BLaER1 (cell line): ENCODE results near the gene DAPK2.
A peak's percentile ranks its signal among the peaks of the same experiment; 100 is the strongest.

Source experiments
- H3K27ac ChIP-seq: shearing (Covaris generic); formaldehyde crosslinking; 2 replicates; pipeline ENCODE4 v1.8.1; 2022
- H3K27me3 ChIP-seq: shearing (Covaris generic); formaldehyde crosslinking; 2 replicates; pipeline ENCODE4 v1.8.1; 2022
- H3K36me3 ChIP-seq: shearing (Covaris generic); formaldehyde crosslinking; 2 replicates; pipeline ENCODE4 v1.8.1; 2022
- H3K4me1 ChIP-seq: shearing (Covaris generic); formaldehyde crosslinking; 2 replicates; pipeline ENCODE4 v1.8.1; 2022
- H3K4me2 ChIP-seq: shearing (Covaris generic); formaldehyde crosslinking; 2 replicates; pipeline ENCODE4 v1.8.1; 2022
- H3K4me3 ChIP-seq: shearing (Covaris generic); formaldehyde crosslinking; 2 replicates; pipeline ENCODE4 v1.8.1; 2022
- H3K9ac ChIP-seq: shearing (Covaris generic); formaldehyde crosslinking; 2 replicates; pipeline ENCODE4 v1.8.1; 2022
- H3K9me3 ChIP-seq: shearing (Covaris generic); formaldehyde crosslinking; 2 replicates; pipeline ENCODE4 v1.8.1; 2022
- H4K20me1 ChIP-seq: shearing (Covaris generic); formaldehyde crosslinking; 2 replicates; pipeline ENCODE4 v1.8.1; 2022
- Cebpa-rat ChIP-seq: shearing (Covaris generic); IDR thresholded peaks from 2 replicates; pipeline ENCODE4 v1.8.1; 2022

DAPK2 gene

DNA sequence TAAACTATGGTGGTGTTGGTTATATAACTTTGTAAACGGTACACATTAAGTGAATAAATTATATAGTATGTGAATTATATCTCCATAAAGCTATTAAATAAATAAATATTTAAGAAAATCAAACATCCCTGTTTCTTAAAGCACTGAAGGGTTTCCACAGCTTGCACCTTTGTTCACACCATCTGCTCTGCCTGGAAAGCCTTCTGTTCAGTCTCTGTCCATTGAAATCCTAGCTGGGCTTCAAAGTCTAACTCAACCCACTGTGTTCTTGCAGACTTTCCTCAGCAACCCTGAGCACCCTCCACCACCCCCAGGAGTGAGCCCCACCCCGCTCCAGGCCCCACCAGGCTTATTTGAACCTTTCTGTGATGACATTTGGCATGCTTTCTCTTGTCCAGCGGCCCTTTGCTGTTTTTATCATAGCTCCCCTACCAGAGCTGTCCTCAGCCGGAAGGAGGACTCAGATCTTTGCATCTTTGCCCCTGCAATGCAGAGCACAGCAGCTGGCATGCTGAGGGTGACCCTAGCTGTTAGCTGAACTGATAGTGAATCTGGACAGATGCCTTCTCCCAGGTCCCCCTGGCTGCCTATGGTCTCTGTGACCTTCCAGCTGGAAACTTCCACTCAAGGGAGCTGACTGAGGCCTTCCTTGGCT lies 105.2 kb downstream of the DAPK2 start:
- no peak overlapping the region for H3K4me3 ChIP-seq
- no peak overlapping the region for H3K4me2 ChIP-seq
- H3K4me1 ChIP-seq, result peaks cover 20% of the 10 kb centered on the region
- TF ChIP-seq Cebpa-rat, result no peak
- H3K27ac ChIP-seq, result no peak overlapping the region
- H3K27me3 ChIP-seq, result no peaks in the 10 kb centered on the region
- no peaks in the 10 kb centered on the region for H3K36me3 ChIP-seq
- H3K9ac ChIP-seq, result no peak overlapping the region
- no peaks in the 10 kb centered on the region for H4K20me1 ChIP-seq
- H3K9me3 ChIP-seq, result no peaks in the 10 kb centered on the region

DNA sequence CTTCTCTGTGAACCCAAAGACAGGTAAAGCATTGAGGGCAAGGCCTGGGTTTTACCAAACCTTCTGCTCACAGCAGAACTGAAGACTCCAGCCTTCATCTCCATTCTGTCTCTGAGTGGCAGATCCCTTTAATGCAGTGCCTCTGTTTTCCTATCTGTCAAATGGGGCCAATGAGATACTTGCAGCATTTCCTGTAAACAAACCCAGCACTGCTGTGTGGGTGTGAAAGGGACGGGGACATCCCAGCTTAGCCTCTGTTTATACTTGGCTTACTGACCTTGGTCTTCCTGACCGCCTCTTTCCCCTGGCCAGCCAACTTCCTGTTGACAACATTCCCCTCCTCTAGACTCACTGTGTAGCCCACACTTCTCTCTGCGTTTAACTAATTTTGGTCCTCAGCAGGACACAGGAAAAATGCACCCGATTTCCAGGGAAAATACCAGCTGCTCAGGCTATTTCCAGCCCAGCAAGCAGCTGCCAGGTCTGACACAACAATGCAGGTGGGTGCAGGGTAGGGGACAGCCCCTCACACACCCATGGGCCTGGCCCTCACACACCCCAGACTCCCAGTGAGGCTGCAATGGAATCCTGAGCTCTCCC lies 106.7 kb downstream of the DAPK2 start:
- H3K4me3 ChIP-seq, result no peak overlapping the region
- peaks cover 20% of the 10 kb centered on the region for H3K4me1 ChIP-seq
- no peaks in the 10 kb centered on the region for H3K9me3 ChIP-seq
- H3K4me2 ChIP-seq, result peak overlapping the region; percentile 60; the same call in 1 of the 2 replicates
- TF ChIP-seq Cebpa-rat, result no peak
- H4K20me1 ChIP-seq, result no peaks in the 10 kb centered on the region
- no peaks in the 10 kb centered on the region for H3K27me3 ChIP-seq
- H3K9ac ChIP-seq, result no peak overlapping the region
- H3K27ac ChIP-seq, result no peak overlapping the region
- no peaks in the 10 kb centered on the region for H3K36me3 ChIP-seq

GRCh38 chr15:63938486-63939061 lies 107.7 kb downstream of the DAPK2 start:
- no peak overlapping the region for H3K9ac ChIP-seq
- no peaks in the 10 kb centered on the region for H3K27me3 ChIP-seq
- no peaks in the 10 kb centered on the region for H4K20me1 ChIP-seq
- H3K36me3 ChIP-seq, result no peaks in the 10 kb centered on the region
- peak overlapping the region; percentile 60 for H3K4me2 ChIP-seq
- TF ChIP-seq Cebpa-rat, result no peak
- no peak overlapping the region; the same call in 1 of the 2 replicates for H3K27ac ChIP-seq
- H3K4me3 ChIP-seq, result no peak overlapping the region
- H3K9me3 ChIP-seq, result no peaks in the 10 kb centered on the region
- peaks cover 20% of the 10 kb centered on the region for H3K4me1 ChIP-seq

GRCh38 chr15:63933522-63933921 lies 112.8 kb downstream of the DAPK2 start:
- Histone ChIP-seq H3K36me3 (no peaks in the 10 kb centered on the region), H3K4me2 (no peak overlapping the region), H3K9ac (no peak overlapping the region), H3K27me3 (no peaks in the 10 kb centered on the region), H3K9me3 (no peaks in the 10 kb centered on the region), H3K4me1 (peaks cover 5% of the 10 kb centered on the region), H3K4me3 (no peak overlapping the region), H4K20me1 (no peaks in the 10 kb centered on the region), H3K27ac (no peak overlapping the region)
- TF ChIP-seq Cebpa-rat, result no peak

DNA sequence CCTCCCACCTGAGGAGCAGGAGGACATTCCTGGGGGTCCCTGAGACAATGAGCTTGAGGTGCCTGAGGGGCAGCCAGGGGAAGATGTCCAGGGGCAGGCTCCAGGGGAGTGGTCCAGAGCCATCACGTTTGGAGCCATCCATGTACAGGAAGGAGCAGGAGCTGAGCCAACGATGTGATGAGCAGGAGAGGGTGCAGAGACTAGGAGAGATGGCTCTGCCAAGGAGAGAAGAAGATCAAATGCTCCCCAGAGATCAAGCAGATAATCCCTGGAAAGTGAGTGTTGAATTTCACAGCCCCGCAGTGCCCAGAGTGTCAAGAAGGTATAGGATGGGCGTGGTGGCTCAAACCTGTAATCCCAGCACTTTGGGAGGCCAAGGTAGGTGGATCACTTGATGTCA lies 114.7 kb downstream of the DAPK2 start:
- Histone ChIP-seq H3K4me3 (no peak overlapping the region), H3K27me3 (no peaks in the 10 kb centered on the region), H4K20me1 (no peaks in the 10 kb centered on the region), H3K36me3 (no peaks in the 10 kb centered on the region), H3K9me3 (no peaks in the 10 kb centered on the region), H3K9ac (no peak overlapping the region), H3K4me1 (no peaks in the 10 kb centered on the region), H3K4me2 (no peak overlapping the region), H3K27ac (no peak overlapping the region)
- no peak for TF ChIP-seq Cebpa-rat

DNA sequence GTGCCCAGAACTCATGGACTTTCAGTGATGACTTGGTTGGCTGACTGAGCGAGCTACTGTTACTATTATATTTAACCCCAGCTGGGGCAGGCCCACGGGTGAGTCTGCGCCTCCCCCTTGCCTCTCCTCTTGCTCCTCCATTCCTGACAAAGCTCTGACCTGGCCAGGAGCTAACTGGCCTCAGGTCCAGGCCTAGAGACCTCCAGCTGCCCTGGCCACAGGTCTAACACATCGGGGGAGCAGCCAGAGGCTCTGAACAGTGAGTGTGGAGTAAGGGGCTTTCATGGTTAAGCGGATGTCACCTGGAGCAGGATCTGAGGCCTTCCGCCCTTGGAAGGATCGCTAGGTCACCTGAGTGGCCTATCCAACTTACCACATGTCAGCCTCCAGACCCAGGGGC lies 116.3 kb downstream of the DAPK2 start:
- Histone ChIP-seq H3K9ac (no peak overlapping the region), H3K9me3 (no peaks in the 10 kb centered on the region), H3K4me2 (no peak overlapping the region), H3K36me3 (no peaks in the 10 kb centered on the region), H3K27ac (no peak overlapping the region), H3K27me3 (no peaks in the 10 kb centered on the region), H4K20me1 (no peaks in the 10 kb centered on the region), H3K4me3 (no peak overlapping the region), H3K4me1 (no peaks in the 10 kb centered on the region)
- no peak for TF ChIP-seq Cebpa-rat

- Histone ChIP-seq H3K27ac (no peak overlapping the region), H3K9ac (no peak overlapping the region), H3K9me3 (no peaks in the 10 kb centered on the region), H3K4me1 (no peaks in the 10 kb centered on the region), H3K27me3 (no peaks in the 10 kb centered on the region), H4K20me1 (no peaks in the 10 kb centered on the region), H3K36me3 (no peaks in the 10 kb centered on the region), H3K4me3 (no peak overlapping the region), H3K4me2 (no peak overlapping the region)
- no peak for TF ChIP-seq Cebpa-rat
Measured at GRCh38 chr15:63928185-63928842, 118.0 kb downstream of the DAPK2 start.

GRCh38 chr15:63923993-63924950 lies 122.0 kb downstream of the DAPK2 start:
- Histone ChIP-seq H3K36me3 (no peaks in the 10 kb centered on the region), H3K4me3 (no peak overlapping the region), H3K4me1 (peaks cover 22% of the 10 kb centered on the region), H3K9ac (no peak overlapping the region), H4K20me1 (no peaks in the 10 kb centered on the region), H3K27ac (no peak overlapping the region), H3K4me2 (no peak overlapping the region), H3K27me3 (no peaks in the 10 kb centered on the region), H3K9me3 (no peaks in the 10 kb centered on the region)
- TF ChIP-seq Cebpa-rat, result no peak

DNA sequence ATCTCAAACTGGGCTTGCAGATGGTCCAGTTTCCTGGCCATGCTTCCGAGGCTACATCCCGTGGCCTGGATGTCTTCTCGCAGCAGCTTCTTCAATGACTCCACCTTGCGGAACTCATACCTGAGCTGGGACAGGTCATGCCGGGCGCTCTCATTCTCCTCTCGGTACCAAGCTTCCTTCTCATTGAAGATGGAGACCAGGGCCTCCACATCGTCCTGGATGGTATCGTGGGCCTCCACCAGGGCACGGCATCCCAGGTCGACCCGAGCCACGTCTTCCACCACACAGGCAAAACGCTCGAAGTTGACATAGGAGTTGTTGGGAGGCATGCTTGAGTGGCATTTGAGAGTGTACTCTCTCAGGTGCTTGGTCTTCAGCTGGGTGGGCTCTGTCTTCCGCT lies 123.4 kb downstream of the DAPK2 start:
- Histone ChIP-seq H4K20me1 (no peaks in the 10 kb centered on the region), H3K4me3 (no peak overlapping the region), H3K9ac (no peak overlapping the region), H3K4me2 (no peak overlapping the region), H3K4me1 (peaks cover 22% of the 10 kb centered on the region), H3K27me3 (no peaks in the 10 kb centered on the region), H3K27ac (no peak overlapping the region), H3K36me3 (no peaks in the 10 kb centered on the region), H3K9me3 (no peaks in the 10 kb centered on the region)
- no peak for TF ChIP-seq Cebpa-rat
